Measurements from ENCODE around the gene CD46.

CD46 gene

DNA sequence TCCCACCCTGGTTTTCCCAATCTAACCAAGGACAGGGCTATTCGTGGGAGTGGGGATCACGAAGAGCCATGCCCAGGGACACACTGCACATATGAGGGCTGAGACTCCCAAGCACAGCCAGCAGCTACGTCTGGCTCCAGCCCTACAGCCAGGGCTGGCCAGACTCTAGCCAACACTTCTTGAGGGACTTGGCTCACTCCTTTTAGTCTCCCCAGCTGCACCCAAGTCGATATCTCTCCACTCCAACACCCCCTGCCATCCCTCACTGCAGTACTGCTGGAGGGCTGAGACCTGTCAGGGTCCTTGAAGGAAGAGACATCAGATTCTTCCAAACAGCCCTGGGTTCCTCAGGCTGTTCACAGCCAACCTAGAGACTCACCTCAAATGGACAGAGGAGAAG is 62.6 kb downstream of the CD46 start:
- no peak for DNase-seq (ENCODE audit: low spot score)

GRCh38 chr1:207815466-207815865 is 63.6 kb downstream of the CD46 start:
- no peak for DNase-seq (ENCODE audit: low spot score)

- peak; percentile 53 for DNase-seq (ENCODE audit: low spot score)
Measured at GRCh38 chr1:207815913-207816291, 64.0 kb downstream of the CD46 start.

- no peak for DNase-seq (ENCODE audit: low spot score)
Measured at GRCh38 chr1:207817166-207817565, 65.3 kb downstream of the CD46 start.

DNA sequence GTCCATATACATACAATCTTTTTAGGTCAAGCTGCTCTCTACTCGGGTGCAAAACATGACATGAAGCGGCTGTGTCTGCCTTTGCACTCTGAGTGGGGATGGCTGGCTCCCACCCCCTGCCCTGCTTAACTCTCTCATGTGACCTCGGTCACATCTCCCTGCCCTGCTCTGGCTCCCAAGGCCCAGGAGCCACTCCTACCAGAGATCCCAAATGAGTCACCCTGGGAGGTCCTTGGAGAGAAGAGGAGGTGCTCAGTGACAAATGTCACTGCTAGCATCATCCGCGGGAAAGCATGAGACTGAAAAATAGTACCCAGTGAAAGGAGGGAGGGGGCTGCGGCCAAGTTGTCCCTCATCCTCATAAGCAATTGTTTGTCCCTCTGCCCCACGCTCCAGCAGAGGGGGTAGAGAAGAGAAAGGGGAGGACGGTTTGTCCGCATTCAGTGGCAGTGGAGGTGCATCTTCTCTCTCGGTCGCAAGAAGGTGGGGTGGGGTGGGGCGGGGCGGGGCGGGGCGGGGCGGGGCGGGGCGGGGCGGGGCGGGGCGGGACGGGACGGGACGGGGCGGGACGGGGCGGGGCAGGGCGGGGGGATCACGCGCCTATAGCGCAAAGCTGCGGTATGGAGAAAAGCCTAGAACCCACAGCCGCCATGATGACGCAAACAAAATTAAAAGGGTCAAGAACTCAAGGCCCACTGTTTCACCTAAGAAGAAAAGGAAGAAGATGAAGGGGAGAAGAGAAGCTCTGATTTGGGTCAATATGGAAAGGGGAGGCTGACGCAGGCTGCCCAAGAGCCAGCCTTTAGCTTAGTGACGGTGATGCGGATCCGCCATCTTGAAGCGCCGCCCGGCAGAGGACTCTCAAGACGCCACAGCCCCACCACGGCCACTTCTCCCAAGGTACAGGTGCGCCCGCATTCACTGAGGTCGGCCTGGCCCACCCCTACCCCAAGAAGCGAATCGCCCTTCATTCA is 66.2 kb downstream of the CD46 start:
- DNase-seq (ENCODE audit: low spot score), result no peak

GRCh38 chr1:207818971-207819451 is 67.2 kb downstream of the CD46 start:
- DNase-seq (ENCODE audit: low spot score), result peak; percentile 75

- no peak for DNase-seq (ENCODE audit: low spot score)
Measured at GRCh38 chr1:207820568-207821463, 69.0 kb downstream of the CD46 start.

DNA sequence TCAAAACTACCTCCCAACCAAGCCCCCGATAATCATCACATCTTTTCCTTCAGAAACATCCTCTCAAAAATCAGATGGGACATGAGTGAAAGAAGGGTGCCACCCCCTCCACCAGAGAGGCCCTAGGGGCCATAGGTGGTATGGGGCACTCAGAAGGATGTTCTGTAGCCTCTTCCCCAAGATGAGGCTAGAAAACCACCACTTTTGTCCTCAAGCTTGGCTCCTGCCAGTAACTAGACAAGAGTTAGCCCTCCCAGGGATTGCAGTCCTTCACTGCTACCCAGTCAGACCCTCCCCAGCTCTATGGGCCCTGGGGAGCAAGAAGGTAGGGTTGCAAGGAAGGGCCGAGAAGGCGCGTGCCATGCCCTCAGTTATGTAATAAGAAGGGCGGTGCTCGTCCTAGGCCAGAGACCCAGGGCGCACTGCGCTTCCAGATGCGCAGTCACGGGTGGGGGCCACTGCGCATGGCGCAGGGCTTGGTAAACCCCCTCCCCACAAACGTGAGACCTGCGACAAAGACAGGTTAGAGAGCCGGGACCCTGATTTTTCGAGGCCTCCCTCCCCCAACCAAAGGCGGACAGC is 69.7 kb downstream of the CD46 start:
- no peak for DNase-seq (ENCODE audit: low spot score)

DNA sequence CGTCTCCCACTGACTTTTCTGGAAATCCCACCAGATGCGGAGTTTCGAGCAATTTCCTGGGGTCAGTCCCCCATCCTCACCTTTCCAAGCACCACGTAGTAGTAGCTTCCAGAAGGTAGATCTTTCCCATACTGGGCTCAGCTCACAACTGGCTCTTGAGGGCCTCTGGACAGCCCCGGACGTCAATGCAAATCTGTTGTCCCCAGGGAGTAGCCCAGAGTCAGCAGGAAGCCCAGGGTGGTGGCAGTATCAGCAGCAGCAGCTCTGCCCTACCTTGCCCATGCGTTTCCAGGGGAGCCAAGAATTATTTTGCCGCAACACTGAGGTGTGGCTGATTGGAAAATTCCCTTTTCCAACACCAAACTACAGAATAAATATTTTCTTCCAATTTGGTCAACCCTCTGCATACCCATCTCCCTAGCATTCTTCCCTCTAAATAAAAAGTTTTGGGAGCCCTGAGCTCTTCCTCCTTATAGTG is 70.3 kb downstream of the CD46 start:
- DNase-seq (ENCODE audit: low spot score), result no peak

- DNase-seq (ENCODE audit: low spot score), result peak; percentile 95
Measured at GRCh38 chr1:207822602-207823451, 71.0 kb downstream of the CD46 start.

DNA sequence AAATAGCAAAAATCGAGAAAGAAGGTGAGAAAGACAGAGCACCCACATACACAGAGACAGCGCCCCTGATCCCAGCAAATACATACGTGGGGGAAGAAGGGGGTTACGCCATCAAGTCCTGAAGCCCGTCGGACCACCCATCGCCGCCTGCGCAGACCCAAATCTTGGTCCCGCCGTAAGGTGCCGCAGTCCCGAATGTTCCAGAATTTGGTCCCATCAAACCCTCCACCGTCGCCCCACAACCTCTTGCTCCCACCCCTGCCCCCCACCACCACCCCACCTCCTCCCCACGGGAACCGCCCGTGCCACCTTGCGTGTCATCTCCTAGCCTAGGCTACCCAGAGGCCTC is 71.7 kb downstream of the CD46 start:
- no peak for DNase-seq (ENCODE audit: low spot score)

GRCh38 chr1:207823880-207824566 is 72.2 kb downstream of the CD46 start:
- peak; percentile 84 for DNase-seq (ENCODE audit: low spot score)

DNA sequence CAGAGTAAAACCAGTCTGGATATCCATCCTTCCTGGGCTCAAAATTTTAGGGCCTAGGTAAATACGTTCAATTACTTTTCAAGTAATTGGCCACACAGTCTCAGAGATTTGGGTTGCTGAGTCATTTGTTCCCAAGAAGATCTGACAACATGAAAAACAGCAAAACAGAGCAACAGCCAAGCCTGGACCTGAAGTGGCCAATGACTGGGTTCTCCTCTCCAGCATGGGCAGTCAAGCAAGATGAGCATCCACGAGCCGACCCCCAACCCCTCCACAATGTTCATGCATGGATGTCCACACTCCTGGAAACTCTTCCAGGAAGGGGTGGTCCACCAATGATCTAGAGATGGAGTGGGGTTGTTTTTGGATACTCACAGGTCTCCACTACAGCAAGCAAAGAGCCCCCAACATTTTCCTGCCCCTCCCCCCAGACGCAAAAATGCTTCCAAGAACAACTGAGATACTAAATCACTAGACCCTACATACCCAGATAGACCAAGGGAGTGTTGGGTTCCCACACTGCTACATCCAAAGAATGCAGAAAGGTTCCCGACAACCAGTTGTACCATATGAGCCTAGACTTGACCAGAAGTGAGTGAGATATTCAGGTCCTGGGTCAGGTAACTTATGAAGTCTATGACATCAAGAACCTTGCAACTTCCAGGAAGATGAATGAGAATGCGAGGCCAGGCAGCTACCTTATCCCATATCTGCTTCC is 73.0 kb downstream of the CD46 start:
- DNase-seq (ENCODE audit: low spot score), result no peak

GRCh38 chr1:207825409-207825695 is 73.5 kb downstream of the CD46 start:
- no peak for DNase-seq (ENCODE audit: low spot score)

DNA sequence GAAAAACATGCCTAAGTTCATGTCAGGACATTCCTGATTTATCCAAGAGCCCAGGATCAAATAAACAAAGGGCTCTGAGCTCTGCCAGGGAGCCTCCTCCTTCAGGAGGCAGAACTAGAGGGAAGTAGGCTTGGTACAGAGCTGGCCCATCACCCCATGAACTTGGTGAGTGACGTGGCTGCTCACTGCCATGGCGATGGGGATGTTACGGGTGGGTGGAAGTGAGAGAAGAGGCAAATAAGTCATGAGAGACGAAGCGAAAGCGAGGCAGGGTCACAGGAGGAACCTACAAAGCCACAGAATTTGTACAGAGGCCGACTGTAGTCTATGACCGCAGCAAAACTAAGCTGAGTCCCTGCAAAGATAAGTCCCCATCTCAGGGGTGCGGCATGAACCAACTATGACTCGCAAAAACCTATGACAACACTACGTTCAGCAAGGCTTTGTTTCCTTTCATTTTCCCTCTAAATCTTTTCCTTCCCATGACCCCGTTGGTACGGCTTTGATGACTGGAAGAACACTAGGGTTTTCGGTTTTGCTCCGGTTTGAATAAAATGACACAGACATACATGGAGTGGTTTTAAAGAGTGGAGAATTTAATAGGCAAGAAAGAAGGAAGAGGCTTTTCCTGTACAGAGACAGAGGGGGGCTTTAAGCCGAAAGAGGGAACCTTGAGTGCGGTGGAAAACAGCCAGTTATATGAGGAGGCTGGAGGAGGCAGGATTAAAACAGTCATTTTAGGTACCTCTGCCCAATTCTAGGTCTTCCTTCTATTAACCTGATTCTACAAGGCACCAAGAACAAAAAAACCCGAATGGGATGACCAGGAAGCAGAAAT is 74.1 kb downstream of the CD46 start:
- peak; percentile 72 for DNase-seq (ENCODE audit: low spot score)

DNA sequence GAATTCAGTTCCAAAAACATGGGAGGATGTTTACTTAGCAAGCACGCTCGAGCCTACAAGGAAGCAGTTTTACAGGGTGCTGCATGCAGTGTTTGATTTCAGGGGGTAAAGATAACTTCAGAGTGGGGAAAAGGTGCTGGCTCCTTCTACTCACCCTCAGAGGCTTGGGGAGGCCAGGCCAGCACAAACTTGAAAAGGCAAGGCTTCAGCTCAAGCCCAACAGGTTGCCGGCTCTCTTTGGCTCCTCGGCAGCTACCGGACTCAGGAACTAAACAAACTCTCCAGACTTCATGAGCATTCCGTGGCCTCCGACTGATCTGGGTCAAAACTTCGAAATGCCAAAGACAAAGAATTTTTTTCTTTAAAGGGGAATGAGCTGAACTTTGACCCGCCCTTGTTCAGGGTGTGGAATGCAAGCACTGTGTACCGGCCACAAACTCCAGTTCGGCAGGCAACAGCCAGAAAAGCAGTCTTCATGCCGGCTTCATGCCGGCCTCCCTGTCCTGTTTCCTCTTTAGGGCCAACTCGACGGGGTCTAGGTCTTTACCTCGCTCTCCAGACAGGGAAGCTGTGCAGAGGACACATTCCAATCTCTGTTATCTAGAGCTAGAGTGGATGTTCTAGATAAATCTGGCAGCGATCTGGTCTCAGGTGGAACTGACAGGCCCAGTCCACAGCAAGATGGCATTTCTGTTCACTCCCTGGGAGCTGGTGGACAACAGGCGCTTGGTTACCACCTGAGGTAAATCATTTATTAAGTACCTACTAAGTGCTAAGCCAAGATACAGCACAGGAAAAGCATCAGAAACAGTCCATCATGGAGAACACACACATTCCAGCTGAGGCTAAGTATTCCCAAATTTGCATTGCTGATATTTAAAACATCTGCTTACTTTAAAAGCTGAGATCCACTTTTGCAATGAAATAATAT is 75.0 kb downstream of the CD46 start:
- no peak for DNase-seq (ENCODE audit: low spot score)

DNA sequence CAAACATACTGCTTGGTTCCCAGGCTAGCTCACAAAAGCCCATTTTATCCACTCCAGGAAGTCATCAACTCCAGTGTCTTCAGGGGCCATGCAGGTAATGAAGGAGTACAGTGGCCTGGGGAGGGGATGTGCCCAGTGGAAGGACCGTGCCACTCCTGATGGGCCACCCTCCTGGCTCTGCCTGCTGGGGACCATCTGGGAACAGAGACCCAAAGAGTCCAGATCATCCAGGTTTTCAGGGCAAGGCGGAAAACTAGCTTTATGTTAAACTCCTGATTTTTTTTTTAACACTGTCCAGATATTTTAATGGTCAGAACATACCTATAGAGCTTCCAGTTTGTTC is 75.6 kb downstream of the CD46 start:
- DNase-seq (ENCODE audit: low spot score), result no peak

DNA sequence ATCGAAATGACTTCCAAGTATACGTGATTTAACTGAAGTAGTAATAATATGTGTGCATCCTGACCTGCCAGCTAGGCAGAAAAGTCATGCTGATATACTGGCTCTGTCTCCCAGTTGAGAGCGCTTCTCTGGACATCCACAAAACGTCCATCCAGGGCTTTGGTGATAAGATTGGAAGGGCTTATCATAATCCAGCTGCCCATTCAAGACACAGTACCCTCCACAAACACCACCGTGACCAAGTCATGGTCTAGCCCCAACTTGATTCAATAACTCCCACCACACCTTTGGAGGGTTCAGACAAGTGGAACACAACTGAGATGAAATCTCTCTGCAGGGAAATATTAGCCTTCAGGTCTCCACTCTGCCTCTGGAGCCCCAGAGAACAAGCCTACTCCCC is 76.2 kb downstream of the CD46 start:
- DNase-seq (ENCODE audit: low spot score), result no peak
